HepG2 (cell line): ENCODE data around the gene CADM3. TPM values are rescaled to one million over a fixed set of nuclear protein-coding genes. Genes with fewer than 3 reads are reported as not detected.

Experiments
- HNRNPK ChIP-seq: fragments of 200-400 bp; formaldehyde crosslinking; IDR thresholded peaks from 2 replicates; pipeline ENCODE4 v1.6.1; 2018; ENCODE audit warnings: low read length, low read depth, moderate library complexity, mild to moderate bottlenecking; ENCODE audit not compliant: poor library complexity, severe bottlenecking
- HNRNPUL1 ChIP-seq: fragments of 200-400 bp; formaldehyde crosslinking; IDR thresholded peaks from 2 replicates; pipeline ENCODE4 v1.6.1; 2017; ENCODE audit warnings: low read depth, mild to moderate bottlenecking, low read length, moderate library complexity
- NR2F6 ChIP-seq, 2 experiments: IDR thresholded peaks; 2 replicates each; pipeline ENCODE4 v1.6.1; 2016; ENCODE audit warnings: antibody characterized with exemption in 1 of 2, mild to moderate bottlenecking in 1 of 2
- SMC3 ChIP-seq: IDR thresholded peaks from 2 replicates; pipeline ENCODE4 v1.6.1; 2011; ENCODE audit warnings: low read length, improper control_type of control experiment
- STAG1 ChIP-seq: sonication (generic); formaldehyde crosslinking; IDR thresholded peaks from 2 replicates; pipeline ENCODE4 v1.4.0; 2020; ENCODE audit warnings: missing genetic modification reagents
- THAP11 ChIP-seq: IDR thresholded peaks from 2 replicates; pipeline ENCODE4 v1.6.1; 2016; ENCODE audit warnings: missing biosample characterization, missing genetic modification reagents
- THYN1 ChIP-seq: sonication (generic); formaldehyde crosslinking; IDR thresholded peaks from 2 replicates; pipeline ENCODE4 v1.8.1; 2023; ENCODE audit warnings: low read depth, mild to moderate bottlenecking, moderate library complexity, missing genetic modification reagents, borderline replicate concordance
- YEATS4 ChIP-seq: sonication (generic); formaldehyde crosslinking; IDR thresholded peaks from 2 replicates; pipeline ENCODE4 v1.4.0; 2020; ENCODE audit warnings: missing genetic modification reagents, borderline replicate concordance
- polyA plus RNA-seq, 8 experiments: library from polyadenylated mRNA; depleted of rRNA in 3 of 8; stranded (reverse) in 7 of 8; unstranded in 1 of 8; fragments of >200 nt; fragmentation: Illumina TruSeq in 4 of 8; extraction: Trizol in 4 of 8; gene quantifications; 2 replicates each; pipeline versions ENCODE4 v1.2.1 to v1.2.3, GENCODE V29; 2011 to 2016; ENCODE audit warnings: low read depth in 4 of 8, missing spikeins in 1 of 8, mixed read lengths in 1 of 8; ENCODE audit not compliant: insufficient read depth in 1 of 8
- total RNA-seq, 5 experiments: library from RNA; depleted of rRNA; stranded (reverse); fragments of >200 nt; fragmentation: Illumina TruSeq; extraction: Trizol; gene quantifications; 2 replicates each; pipeline ENCODE4 v1.2.3, GENCODE V29; 2016; ENCODE audit warnings: low read depth in 1 of 5
- TF ChIP-seq, protein P1 (sequence below): sonication (generic); formaldehyde crosslinking; IDR thresholded peaks from 2 replicates; pipeline ENCODE4 v1.5.1; 2020; ENCODE audit warnings: mild to moderate bottlenecking, missing genetic modification reagents, moderate library complexity
- TF ChIP-seq, protein P2 (sequence below): sonication (generic); formaldehyde crosslinking; IDR thresholded peaks from 2 replicates; pipeline ENCODE4 v1.4.0; 2020; ENCODE audit warnings: missing genetic modification reagents

The CADM3 gene
- total and polyA plus RNA-seq, 2 of the 13 experiments (the other 11 are each of a cell fraction or from before 2014, with no cell fraction given) = not detected

GRCh38 chr1:159211331-159212136 lies 40.1 kb downstream of the CADM3 start (continued):
- TF ChIP-seq, protein P1, sequence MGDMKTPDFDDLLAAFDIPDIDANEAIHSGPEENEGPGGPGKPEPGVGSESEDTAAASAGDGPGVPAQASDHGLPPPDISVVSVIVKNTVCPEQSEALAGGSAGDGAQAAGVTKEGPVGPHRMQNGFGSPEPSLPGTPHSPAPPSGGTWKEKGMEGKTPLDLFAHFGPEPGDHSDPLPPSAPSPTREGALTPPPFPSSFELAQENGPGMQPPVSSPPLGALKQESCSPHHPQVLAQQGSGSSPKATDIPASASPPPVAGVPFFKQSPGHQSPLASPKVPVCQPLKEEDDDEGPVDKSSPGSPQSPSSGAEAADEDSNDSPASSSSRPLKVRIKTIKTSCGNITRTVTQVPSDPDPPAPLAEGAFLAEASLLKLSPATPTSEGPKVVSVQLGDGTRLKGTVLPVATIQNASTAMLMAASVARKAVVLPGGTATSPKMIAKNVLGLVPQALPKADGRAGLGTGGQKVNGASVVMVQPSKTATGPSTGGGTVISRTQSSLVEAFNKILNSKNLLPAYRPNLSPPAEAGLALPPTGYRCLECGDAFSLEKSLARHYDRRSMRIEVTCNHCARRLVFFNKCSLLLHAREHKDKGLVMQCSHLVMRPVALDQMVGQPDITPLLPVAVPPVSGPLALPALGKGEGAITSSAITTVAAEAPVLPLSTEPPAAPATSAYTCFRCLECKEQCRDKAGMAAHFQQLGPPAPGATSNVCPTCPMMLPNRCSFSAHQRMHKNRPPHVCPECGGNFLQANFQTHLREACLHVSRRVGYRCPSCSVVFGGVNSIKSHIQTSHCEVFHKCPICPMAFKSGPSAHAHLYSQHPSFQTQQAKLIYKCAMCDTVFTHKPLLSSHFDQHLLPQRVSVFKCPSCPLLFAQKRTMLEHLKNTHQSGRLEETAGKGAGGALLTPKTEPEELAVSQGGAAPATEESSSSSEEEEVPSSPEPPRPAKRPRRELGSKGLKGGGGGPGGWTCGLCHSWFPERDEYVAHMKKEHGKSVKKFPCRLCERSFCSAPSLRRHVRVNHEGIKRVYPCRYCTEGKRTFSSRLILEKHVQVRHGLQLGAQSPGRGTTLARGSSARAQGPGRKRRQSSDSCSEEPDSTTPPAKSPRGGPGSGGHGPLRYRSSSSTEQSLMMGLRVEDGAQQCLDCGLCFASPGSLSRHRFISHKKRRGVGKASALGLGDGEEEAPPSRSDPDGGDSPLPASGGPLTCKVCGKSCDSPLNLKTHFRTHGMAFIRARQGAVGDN (CRISPR knock-in tag) = no peak
- no peak for TF ChIP-seq NR2F6 (IDR thresholded peaks at IDR 0.05)
- no peak for TF ChIP-seq NR2F6 (CRISPR knock-in tag; IDR thresholded peaks at IDR 0.05)
- TF ChIP-seq YEATS4 (CRISPR knock-in tag) = no peak
- no peak for TF ChIP-seq THAP11 (CRISPR knock-in tag)
- no peak for TF ChIP-seq HNRNPUL1
- peak; percentile 38; the same call in 1 of the 2 replicates for TF ChIP-seq SMC3
- TF ChIP-seq, protein P2, sequence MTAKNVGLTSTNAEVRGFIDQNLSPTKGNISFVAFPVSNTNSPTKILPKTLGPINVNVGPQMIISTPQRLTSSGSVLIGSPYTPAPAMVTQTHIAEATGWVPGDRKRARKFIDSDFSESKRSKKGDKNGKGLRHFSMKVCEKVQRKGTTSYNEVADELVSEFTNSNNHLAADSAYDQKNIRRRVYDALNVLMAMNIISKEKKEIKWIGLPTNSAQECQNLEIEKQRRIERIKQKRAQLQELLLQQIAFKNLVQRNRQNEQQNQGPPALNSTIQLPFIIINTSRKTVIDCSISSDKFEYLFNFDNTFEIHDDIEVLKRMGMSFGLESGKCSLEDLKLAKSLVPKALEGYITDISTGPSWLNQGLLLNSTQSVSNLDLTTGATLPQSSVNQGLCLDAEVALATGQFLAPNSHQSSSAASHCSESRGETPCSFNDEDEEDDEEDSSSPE (CRISPR knock-in tag) = no peak
- TF ChIP-seq HNRNPK = peak; percentile 41
- no peak for TF ChIP-seq THYN1 (CRISPR knock-in tag)
- TF ChIP-seq STAG1 (CRISPR knock-in tag) = peak; percentile 64
